Measurements from ENCODE around the gene SCN10A.

GRCh38 chr3:38687321-38687720 is 128.7 kb downstream of the SCN10A start:
- TF ChIP-seq GATA2 (IDR thresholded peaks at IDR 0.05; ENCODE audit: low read depth, low read length) = no peak
- no peak for TF ChIP-seq GATA3 (IDR thresholded peaks at IDR 0.05; ENCODE audit: low read depth, low read length)

Measured in SH-SY5Y (cell line).